ENCODE data around the gene CCM2. TPM values are rescaled to one million over a fixed set of nuclear protein-coding genes. Genes with fewer than 3 reads are reported as not detected.

Gene CCM2
- total and polyA plus RNA-seq, 2 experiments from 2014 or later: 24.9 to 40.1 TPM

DNA sequence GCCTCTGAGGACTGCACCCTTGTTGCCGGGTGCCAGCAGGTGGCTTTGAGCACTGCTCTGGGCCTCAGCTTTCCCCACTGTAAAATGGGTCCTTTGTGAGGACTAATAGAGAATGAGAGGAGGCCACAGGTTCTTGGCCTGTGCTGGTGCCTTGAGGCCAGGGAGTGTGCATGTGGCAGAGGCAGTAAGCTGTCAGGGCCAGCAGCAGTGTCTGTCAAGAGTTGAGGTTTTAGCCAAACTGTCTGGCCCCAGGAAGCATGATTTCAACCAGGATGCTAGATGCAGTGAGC lies 75.3 kb downstream of the CCM2 start:
- Histone ChIP-seq H3K27me3 (ENCODE audit: insufficient read depth) (no peaks in the 10 kb centered on the region), H3K9me2 (ENCODE audit: insufficient read depth) (no peaks in the 10 kb centered on the region), H4K20me1 (replicated peaks; ENCODE audit: insufficient read depth) (no peaks in the 10 kb centered on the region; the same call in 1 of the 2 replicates), H3K27ac (ENCODE audit: low read depth) (no peak overlapping the region), H3K4me2 (no peak overlapping the region), H3K79me2 (replicated peaks; ENCODE audit: insufficient read depth) (no peaks in the 10 kb centered on the region), H3K4me1 (ENCODE audit: insufficient read depth) (no peaks in the 10 kb centered on the region), H3F3A (replicated peaks; ENCODE audit: low read depth) (no peaks in the 10 kb centered on the region), H2AFZ (no peak overlapping the region), H3K4me3 (no peak overlapping the region), H3K36me3 (ENCODE audit: insufficient read depth) (no peaks in the 10 kb centered on the region)
- Mint-ChIP-seq H3K4me1 (peaks cover 10% of the 10 kb centered on the region; the same call in 2 of the 3 replicates), H3K4me3 (no peak overlapping the region), H3K36me3 (ENCODE audit: low read depth) (peaks cover 26% of the 10 kb centered on the region), H3K27ac (no peak overlapping the region), H3K9me3 (peaks cover 4% of the 10 kb centered on the region; the same call in 2 of the 3 replicates), H3K27me3 (ENCODE audit: insufficient read depth, low read depth, poor library complexity) (peaks cover 12% of the 10 kb centered on the region)
- DNase-seq (ENCODE audit: low spot score): no peak
- TF ChIP-seq CREB1 (CRISPR knock-in tag; IDR thresholded peaks at IDR 0.05; ENCODE audit: low read depth) (no peak), JUNB (IDR thresholded peaks at IDR 0.05; ENCODE audit: unreplicated experiment) (no peak), EZH2 (IDR thresholded peaks at IDR 0.05; ENCODE audit: low read depth, unreplicated experiment) (no peak), REST (IDR thresholded peaks at IDR 0.05; ENCODE audit: unreplicated experiment) (no peak), EZH2phosphoT487 (IDR thresholded peaks at IDR 0.05; ENCODE audit: unreplicated experiment) (no peak), POLR2AphosphoS5 (IDR thresholded peaks at IDR 0.05; ENCODE audit: low read depth) (no peak), ZNF114 (CRISPR knock-in tag; IDR thresholded peaks at IDR 0.05) (no peak)
- ATAC-seq: no peak

DNA sequence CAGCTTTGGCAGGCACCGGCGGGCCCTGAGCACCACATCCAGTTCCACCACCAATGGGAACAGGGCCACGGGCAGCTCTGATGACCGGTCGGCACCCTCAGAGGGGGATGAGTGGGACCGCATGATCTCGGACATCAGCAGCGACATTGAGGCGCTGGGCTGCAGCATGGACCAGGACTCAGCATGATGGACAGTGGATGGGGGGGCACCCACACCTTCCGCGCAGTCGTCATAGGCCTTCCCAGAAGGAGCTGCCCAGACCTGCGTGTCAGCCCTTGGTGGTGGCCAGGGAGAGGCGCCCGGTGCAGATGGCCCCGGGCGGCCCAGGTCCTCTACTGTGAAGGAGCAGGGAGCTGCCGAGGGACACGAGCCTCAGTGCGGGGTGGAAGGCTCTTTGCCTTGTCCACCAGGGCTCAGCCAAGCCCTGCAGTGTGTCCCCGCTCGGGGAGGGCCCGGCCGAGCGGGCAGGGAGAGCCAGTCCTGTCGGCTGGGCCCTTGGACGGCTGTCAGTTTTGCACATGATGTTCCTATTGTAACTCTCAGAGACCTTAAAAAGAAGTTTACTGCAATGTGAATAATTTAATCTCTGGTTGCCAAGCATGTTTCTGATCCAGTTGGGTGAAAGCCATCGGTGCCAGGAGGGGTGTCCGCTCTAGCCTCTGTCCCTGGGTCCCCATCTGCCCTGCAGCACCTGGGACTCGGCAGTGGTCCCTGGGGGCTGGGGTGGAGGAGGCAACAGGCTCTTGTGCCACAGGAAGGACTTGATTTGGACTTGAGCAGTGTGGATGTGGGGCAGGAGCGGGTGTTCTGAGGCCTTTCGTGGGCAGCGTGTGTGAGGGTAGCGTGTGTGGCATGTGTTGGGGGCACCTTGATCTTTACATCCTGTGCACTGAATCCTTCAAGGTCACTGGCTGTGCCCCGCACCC lies 76.1 kb downstream of the CCM2 start:
- Histone ChIP-seq H3K36me3 (ENCODE audit: insufficient read depth) (no peaks in the 10 kb centered on the region), H3K4me1 (ENCODE audit: insufficient read depth) (no peaks in the 10 kb centered on the region), H4K20me1 (replicated peaks; ENCODE audit: insufficient read depth) (no peaks in the 10 kb centered on the region; the same call in 1 of the 2 replicates), H3K4me2 (no peak overlapping the region), H3K27me3 (ENCODE audit: insufficient read depth) (no peaks in the 10 kb centered on the region), H3K27ac (ENCODE audit: low read depth) (no peak overlapping the region), H3K79me2 (replicated peaks; ENCODE audit: insufficient read depth) (no peaks in the 10 kb centered on the region), H3K9me2 (ENCODE audit: insufficient read depth) (no peaks in the 10 kb centered on the region), H2AFZ (no peak overlapping the region), H3F3A (replicated peaks; ENCODE audit: low read depth) (no peaks in the 10 kb centered on the region), H3K4me3 (no peak overlapping the region)
- ATAC-seq (no peak), DNase-seq (ENCODE audit: low spot score) (no peak)
- peaks cover 4% of the 10 kb centered on the region; the same call in 2 of the 3 replicates for H3K9me3 Mint-ChIP-seq
- peaks cover 10% of the 10 kb centered on the region; the same call in 2 of the 3 replicates for H3K4me1 Mint-ChIP-seq
- peaks cover 13% of the 10 kb centered on the region for H3K27me3 Mint-ChIP-seq (ENCODE audit: insufficient read depth, low read depth, poor library complexity)
- no peak overlapping the region for H3K27ac Mint-ChIP-seq
- H3K4me3 Mint-ChIP-seq: no peak overlapping the region
- H3K36me3 Mint-ChIP-seq (ENCODE audit: low read depth): peaks cover 26% of the 10 kb centered on the region
- TF ChIP-seq, protein P1, sequence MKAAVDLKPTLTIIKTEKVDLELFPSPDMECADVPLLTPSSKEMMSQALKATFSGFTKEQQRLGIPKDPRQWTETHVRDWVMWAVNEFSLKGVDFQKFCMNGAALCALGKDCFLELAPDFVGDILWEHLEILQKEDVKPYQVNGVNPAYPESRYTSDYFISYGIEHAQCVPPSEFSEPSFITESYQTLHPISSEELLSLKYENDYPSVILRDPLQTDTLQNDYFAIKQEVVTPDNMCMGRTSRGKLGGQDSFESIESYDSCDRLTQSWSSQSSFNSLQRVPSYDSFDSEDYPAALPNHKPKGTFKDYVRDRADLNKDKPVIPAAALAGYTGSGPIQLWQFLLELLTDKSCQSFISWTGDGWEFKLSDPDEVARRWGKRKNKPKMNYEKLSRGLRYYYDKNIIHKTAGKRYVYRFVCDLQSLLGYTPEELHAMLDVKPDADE (IDR thresholded peaks at IDR 0.05): no peak
- TF ChIP-seq, protein P2, sequence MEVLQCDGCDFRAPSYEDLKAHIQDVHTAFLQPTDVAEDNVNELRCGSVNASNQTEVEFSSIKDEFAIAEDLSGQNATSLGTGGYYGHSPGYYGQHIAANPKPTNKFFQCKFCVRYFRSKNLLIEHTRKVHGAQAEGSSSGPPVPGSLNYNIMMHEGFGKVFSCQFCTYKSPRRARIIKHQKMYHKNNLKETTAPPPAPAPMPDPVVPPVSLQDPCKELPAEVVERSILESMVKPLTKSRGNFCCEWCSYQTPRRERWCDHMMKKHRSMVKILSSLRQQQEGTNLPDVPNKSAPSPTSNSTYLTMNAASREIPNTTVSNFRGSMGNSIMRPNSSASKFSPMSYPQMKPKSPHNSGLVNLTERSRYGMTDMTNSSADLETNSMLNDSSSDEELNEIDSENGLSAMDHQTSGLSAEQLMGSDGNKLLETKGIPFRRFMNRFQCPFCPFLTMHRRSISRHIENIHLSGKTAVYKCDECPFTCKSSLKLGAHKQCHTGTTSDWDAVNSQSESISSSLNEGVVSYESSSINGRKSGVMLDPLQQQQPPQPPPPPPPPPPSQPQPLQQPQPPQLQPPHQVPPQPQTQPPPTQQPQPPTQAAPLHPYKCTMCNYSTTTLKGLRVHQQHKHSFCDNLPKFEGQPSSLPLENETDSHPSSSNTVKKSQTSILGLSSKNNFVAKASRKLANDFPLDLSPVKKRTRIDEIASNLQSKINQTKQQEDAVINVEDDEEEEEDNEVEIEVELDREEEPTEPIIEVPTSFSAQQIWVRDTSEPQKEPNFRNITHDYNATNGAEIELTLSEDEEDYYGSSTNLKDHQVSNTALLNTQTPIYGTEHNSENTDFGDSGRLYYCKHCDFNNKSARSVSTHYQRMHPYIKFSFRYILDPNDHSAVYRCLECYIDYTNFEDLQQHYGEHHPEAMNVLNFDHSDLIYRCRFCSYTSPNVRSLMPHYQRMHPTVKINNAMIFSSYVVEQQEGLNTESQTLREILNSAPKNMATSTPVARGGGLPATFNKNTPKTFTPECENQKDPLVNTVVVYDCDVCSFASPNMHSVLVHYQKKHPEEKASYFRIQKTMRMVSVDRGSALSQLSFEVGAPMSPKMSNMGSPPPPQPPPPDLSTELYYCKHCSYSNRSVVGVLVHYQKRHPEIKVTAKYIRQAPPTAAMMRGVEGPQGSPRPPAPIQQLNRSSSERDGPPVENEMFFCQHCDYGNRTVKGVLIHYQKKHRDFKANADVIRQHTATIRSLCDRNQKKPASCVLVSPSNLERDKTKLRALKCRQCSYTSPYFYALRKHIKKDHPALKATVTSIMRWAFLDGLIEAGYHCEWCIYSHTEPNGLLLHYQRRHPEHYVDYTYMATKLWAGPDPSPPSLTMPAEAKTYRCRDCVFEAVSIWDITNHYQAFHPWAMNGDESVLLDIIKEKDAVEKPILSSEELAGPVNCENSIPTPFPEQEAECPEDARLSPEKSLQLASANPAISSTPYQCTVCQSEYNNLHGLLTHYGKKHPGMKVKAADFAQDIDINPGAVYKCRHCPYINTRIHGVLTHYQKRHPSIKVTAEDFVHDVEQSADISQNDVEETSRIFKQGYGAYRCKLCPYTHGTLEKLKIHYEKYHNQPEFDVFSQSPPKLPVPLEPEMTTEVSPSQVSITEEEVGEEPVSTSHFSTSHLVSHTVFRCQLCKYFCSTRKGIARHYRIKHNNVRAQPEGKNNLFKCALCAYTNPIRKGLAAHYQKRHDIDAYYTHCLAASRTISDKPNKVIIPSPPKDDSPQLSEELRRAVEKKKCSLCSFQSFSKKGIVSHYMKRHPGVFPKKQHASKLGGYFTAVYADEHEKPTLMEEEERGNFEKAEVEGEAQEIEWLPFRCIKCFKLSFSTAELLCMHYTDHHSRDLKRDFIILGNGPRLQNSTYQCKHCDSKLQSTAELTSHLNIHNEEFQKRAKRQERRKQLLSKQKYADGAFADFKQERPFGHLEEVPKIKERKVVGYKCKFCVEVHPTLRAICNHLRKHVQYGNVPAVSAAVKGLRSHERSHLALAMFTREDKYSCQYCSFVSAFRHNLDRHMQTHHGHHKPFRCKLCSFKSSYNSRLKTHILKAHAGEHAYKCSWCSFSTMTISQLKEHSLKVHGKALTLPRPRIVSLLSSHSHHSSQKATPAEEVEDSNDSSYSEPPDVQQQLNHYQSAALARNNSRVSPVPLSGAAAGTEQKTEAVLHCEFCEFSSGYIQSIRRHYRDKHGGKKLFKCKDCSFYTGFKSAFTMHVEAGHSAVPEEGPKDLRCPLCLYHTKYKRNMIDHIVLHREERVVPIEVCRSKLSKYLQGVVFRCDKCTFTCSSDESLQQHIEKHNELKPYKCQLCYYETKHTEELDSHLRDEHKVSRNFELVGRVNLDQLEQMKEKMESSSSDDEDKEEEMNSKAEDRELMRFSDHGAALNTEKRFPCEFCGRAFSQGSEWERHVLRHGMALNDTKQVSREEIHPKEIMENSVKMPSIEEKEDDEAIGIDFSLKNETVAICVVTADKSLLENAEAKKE (CRISPR knock-in tag; IDR thresholded peaks at IDR 0.05): no peak
- no peak for TF ChIP-seq CREB1 (CRISPR knock-in tag; IDR thresholded peaks at IDR 0.05; ENCODE audit: low read depth)
- no peak for TF ChIP-seq NANOG (IDR thresholded peaks at IDR 0.05; ENCODE audit: borderline replicate concordance)
- no peak for TF ChIP-seq POLR2AphosphoS5 (IDR thresholded peaks at IDR 0.05; ENCODE audit: low read depth)
- TF ChIP-seq EZH2 (IDR thresholded peaks at IDR 0.05; ENCODE audit: low read depth, unreplicated experiment): no peak

Measured in GM23338 (cell line).